Measurements from ENCODE around the gene GARIN5A. TPM values are rescaled to one million over a fixed set of nuclear protein-coding genes. Genes with fewer than 3 reads are reported as not detected.

The GARIN5A gene
- total RNA-seq, 2 donors from 2014 or later = 5.9 to 16.8 TPM

- H3K9me3 ChIP-seq = no peaks in the 10 kb centered on the region
- H3K36me3 ChIP-seq = no peaks in the 10 kb centered on the region
- intact Hi-C loops (cut with DNase I) = no loop called here
- peaks cover 4% of the 10 kb centered on the region for H3K4me1 ChIP-seq (replicated peaks)
- WGBS = 85% methylated on average over 36 of the region's 36 CpGs
- TF ChIP-seq CTCF (IDR thresholded peaks at IDR 0.05) (no peak), POLR2A (IDR thresholded peaks at IDR 0.05) (no peak), POLR2AphosphoS5 (IDR thresholded peaks at IDR 0.05) (no peak)
- H3K4me3 ChIP-seq = no peak overlapping the region
- no peak overlapping the region for H3K27ac ChIP-seq
- no peak for DNase-seq (ENCODE audit: low spot score)
- H3K27me3 ChIP-seq (replicated peaks; ENCODE audit: insufficient read depth) = no peaks in the 10 kb centered on the region
Observed at GRCh38 chr19:50512112-50512998, 35.7 kb upstream of the GARIN5A start.

GRCh38 chr19:50511069-50511822, 34.6 kb upstream of the GARIN5A start, which contains the start of gene JOSD2:
Gene JOSD2 (minus strand): TSS chr19:50511191. CDS start chr19:50510431, 760 bp downstream.
- TF ChIP-seq POLR2AphosphoS5 (IDR thresholded peaks at IDR 0.05) (peak; percentile 98), POLR2A (IDR thresholded peaks at IDR 0.05) (peak; percentile 61), CTCF (IDR thresholded peaks at IDR 0.05) (peak in 1 of 4 experiments; percentile 41)
- Histone ChIP-seq H3K27me3 (replicated peaks; ENCODE audit: insufficient read depth) (no peaks in the 10 kb centered on the region), H3K4me3 (peak within 1 kb of the TSS; percentile 49 to 54), H3K4me1 (replicated peaks) (peaks cover 4% of the 10 kb centered on the region), H3K9me3 (no peaks in the 10 kb centered on the region), H3K36me3 (no peaks in the 10 kb centered on the region), H3K27ac (peak within 1 kb of the TSS; percentile 49 to 73)
- 1% methylated on average over 62 of the region's 69 CpGs for WGBS
- intact Hi-C loops (cut with DNase I) = no loop called here
- peak; percentile 97 for DNase-seq (ENCODE audit: low spot score)

GRCh38 chr19:50510700-50511068, 34.0 kb upstream of the GARIN5A start:
- no peaks in the 10 kb centered on the region for H3K36me3 ChIP-seq
- intact Hi-C loops (cut with DNase I) = no loop called here
- no peak for TF ChIP-seq POLR2AphosphoS5 (IDR thresholded peaks at IDR 0.05)
- TF ChIP-seq CTCF (IDR thresholded peaks at IDR 0.05) = no peak
- TF ChIP-seq POLR2A (IDR thresholded peaks at IDR 0.05) = no peak

GRCh38 chr19:50510121-50510670, 33.5 kb upstream of the GARIN5A start:
- no peak for DNase-seq (ENCODE audit: low spot score)
- intact Hi-C loops (cut with DNase I) = no loop called here
- TF ChIP-seq POLR2AphosphoS5 (IDR thresholded peaks at IDR 0.05) = no peak
- TF ChIP-seq POLR2A (IDR thresholded peaks at IDR 0.05) = no peak
- no peak for TF ChIP-seq CTCF (IDR thresholded peaks at IDR 0.05)
- Histone ChIP-seq H3K9me3 (no peaks in the 10 kb centered on the region), H3K27me3 (replicated peaks; ENCODE audit: insufficient read depth) (no peaks in the 10 kb centered on the region), H3K4me3 (peak overlapping the region; percentile 49 to 54), H3K4me1 (replicated peaks) (peaks cover 4% of the 10 kb centered on the region), H3K27ac (no peak overlapping the region), H3K36me3 (no peaks in the 10 kb centered on the region)
- 44% methylated on average over 26 of the region's 26 CpGs for WGBS

More at GRCh38 chr19:50510700-50511068, 34.0 kb upstream of the GARIN5A start:
- peak overlapping the region; percentile 49 to 54 for H3K4me3 ChIP-seq
- H3K9me3 ChIP-seq = no peaks in the 10 kb centered on the region
- H3K27me3 ChIP-seq (replicated peaks; ENCODE audit: insufficient read depth) = no peaks in the 10 kb centered on the region
- 4% methylated on average over 10 of the region's 10 CpGs for WGBS
- DNase-seq (ENCODE audit: low spot score) = no peak
- H3K27ac ChIP-seq = peak overlapping the region; percentile 44 to 73
- H3K4me1 ChIP-seq (replicated peaks) = peaks cover 4% of the 10 kb centered on the region
